ENCODE data around the gene PTPRN.

The PTPRN gene

DNA sequence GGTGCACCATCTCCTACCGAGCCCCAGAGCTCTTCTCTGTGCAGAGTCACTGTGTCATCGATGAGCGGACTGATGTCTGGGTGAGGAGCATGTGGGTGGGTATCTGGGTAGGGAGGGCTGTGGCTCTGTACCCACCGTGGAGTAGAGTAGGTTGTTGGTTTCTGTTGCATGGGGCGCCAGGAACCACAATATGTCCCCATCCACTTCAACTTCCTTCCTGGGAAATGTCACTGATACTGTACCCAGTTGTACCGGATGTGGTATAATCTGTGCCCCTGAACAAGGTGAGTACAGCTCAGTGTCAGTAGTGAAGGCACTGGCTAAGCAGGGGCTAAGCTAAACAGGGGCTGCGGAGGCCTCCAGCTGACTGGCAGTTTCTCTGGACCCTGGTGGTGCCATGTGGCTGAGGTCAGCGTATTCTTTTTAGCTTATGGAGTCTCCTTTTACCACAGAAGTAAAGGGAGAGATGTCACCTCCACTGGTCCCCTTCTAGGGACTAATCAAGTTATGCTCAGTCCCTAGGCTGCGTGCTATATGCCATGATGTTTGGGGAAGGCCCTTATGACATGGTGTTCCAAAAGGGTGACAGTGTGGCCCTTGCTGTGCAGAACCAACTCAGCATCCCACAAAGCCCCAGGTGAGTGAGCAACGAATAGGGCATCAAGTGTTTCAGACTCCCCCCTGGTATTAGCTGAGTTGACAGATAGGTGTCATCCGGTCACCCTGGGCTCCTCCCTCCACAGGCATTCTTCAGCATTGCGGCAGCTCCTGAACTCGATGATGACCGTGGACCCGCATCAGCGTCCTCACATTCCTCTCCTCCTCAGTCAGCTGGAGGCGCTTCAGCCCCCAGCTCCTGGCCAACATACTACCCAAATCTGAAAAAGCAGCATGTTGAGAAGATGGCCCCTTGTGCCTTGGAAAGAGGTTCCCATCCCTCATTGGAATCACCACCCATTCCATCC, 61.2 kb downstream of the PTPRN start:
- H3K4me3 ChIP-seq (ENCODE audit: low read length) = no peak overlapping the region
- H3K9me3 ChIP-seq (ENCODE audit: control insufficient read depth, low read depth, low read length) = no peaks in the 10 kb centered on the region
- H3K27me3 ChIP-seq (ENCODE audit: control insufficient read depth, insufficient read depth, low read length) = peaks cover 20% of the 10 kb centered on the region
- no peak overlapping the region for H3K9ac ChIP-seq (ENCODE audit: low read length)
- no peak overlapping the region for H3K27ac ChIP-seq (ENCODE audit: low read length)
- peaks cover 11% of the 10 kb centered on the region for H3K4me1 ChIP-seq (ENCODE audit: control insufficient read depth, low read depth, low read length)
- peaks cover 12% of the 10 kb centered on the region for H3K36me3 ChIP-seq (ENCODE audit: control insufficient read depth, low read depth, low read length)

GRCh38 chr2:219246559-219246958, 62.6 kb downstream of the PTPRN start:
- H3K4me3 ChIP-seq (ENCODE audit: low read length) = peak overlapping the region; percentile 88
- H3K4me1 ChIP-seq (ENCODE audit: control insufficient read depth, low read depth, low read length) = peaks cover 5% of the 10 kb centered on the region
- no peaks in the 10 kb centered on the region for H3K9me3 ChIP-seq (ENCODE audit: control insufficient read depth, low read depth, low read length)
- no peak overlapping the region for H3K9ac ChIP-seq (ENCODE audit: low read length)
- H3K27me3 ChIP-seq (ENCODE audit: control insufficient read depth, insufficient read depth, low read length) = peaks cover 6% of the 10 kb centered on the region
- H3K27ac ChIP-seq (ENCODE audit: low read length) = no peak overlapping the region
- H3K36me3 ChIP-seq (ENCODE audit: control insufficient read depth, low read depth, low read length) = peaks cover 12% of the 10 kb centered on the region

DNA sequence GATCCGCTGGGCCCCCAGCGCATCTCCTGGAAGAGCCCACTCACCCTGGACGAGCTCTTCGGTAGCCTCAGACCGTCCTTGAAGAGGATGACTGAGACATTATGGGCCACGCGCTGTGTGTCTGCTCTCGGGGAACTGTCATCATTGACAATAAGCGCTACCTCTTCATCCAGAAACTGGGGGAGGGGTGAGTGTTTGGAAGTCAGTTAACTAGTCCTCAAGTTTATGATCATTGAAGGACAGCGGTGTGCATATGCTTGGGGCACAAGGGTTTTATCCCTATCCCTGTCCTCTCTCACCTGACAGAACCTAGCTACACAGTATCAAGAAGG, 63.3 kb downstream of the PTPRN start:
- Histone ChIP-seq H3K27me3 (ENCODE audit: control insufficient read depth, insufficient read depth, low read length) (no peaks in the 10 kb centered on the region), H3K36me3 (ENCODE audit: control insufficient read depth, low read depth, low read length) (peaks cover 12% of the 10 kb centered on the region), H3K4me3 (ENCODE audit: low read length) (peak overlapping the region; percentile 88), H3K9ac (ENCODE audit: low read length) (peak overlapping the region; percentile 90), H3K9me3 (ENCODE audit: control insufficient read depth, low read depth, low read length) (no peaks in the 10 kb centered on the region), H3K4me1 (ENCODE audit: control insufficient read depth, low read depth, low read length) (peaks cover 5% of the 10 kb centered on the region), H3K27ac (ENCODE audit: low read length) (peak overlapping the region; percentile 71)

- no peaks in the 10 kb centered on the region for H3K9me3 ChIP-seq (ENCODE audit: control insufficient read depth, low read depth, low read length)
- peak within 1 kb of the TSS; percentile 90 for H3K9ac ChIP-seq (ENCODE audit: low read length)
- H3K27ac ChIP-seq (ENCODE audit: low read length) = peak within 1 kb of the TSS; percentile 71
- H3K27me3 ChIP-seq (ENCODE audit: control insufficient read depth, insufficient read depth, low read length) = no peaks in the 10 kb centered on the region
- H3K4me3 ChIP-seq (ENCODE audit: low read length) = peak within 1 kb of the TSS; percentile 88
- peaks cover 5% of the 10 kb centered on the region for H3K4me1 ChIP-seq (ENCODE audit: control insufficient read depth, low read depth, low read length)
- peaks cover 8% of the 10 kb centered on the region for H3K36me3 ChIP-seq (ENCODE audit: control insufficient read depth, low read depth, low read length)
Observed at GRCh38 chr2:219245148-219245898, 63.9 kb downstream of the PTPRN start, which contains the start of the genes GLB1L and STK16. Gene GLB1L (minus strand): TSS chr2:219245444. CDS start chr2:219243573, 1,871 bp downstream. Gene STK16 (plus strand): TSS chr2:219245479. CDS start chr2:219246000, 521 bp downstream.

GRCh38 chr2:219244789-219245147, 64.4 kb downstream of the PTPRN start:
- peaks cover 5% of the 10 kb centered on the region for H3K4me1 ChIP-seq (ENCODE audit: control insufficient read depth, low read depth, low read length)
- no peaks in the 10 kb centered on the region for H3K9me3 ChIP-seq (ENCODE audit: control insufficient read depth, low read depth, low read length)
- H3K36me3 ChIP-seq (ENCODE audit: control insufficient read depth, low read depth, low read length) = peaks cover 5% of the 10 kb centered on the region
- peak overlapping the region; percentile 71 for H3K27ac ChIP-seq (ENCODE audit: low read length)
- peak overlapping the region; percentile 90 for H3K9ac ChIP-seq (ENCODE audit: low read length)
- H3K27me3 ChIP-seq (ENCODE audit: control insufficient read depth, insufficient read depth, low read length) = no peaks in the 10 kb centered on the region
- peak overlapping the region; percentile 88 for H3K4me3 ChIP-seq (ENCODE audit: low read length)

- Histone ChIP-seq H3K36me3 (ENCODE audit: control insufficient read depth, low read depth, low read length) (peaks cover 9% of the 10 kb centered on the region), H3K9me3 (ENCODE audit: control insufficient read depth, low read depth, low read length) (no peaks in the 10 kb centered on the region), H3K27ac (ENCODE audit: low read length) (no peak overlapping the region), H3K4me1 (ENCODE audit: control insufficient read depth, low read depth, low read length) (peaks cover 5% of the 10 kb centered on the region), H3K9ac (ENCODE audit: low read length) (no peak overlapping the region), H3K4me3 (ENCODE audit: low read length) (no peak overlapping the region), H3K27me3 (ENCODE audit: control insufficient read depth, insufficient read depth, low read length) (no peaks in the 10 kb centered on the region)
Observed at GRCh38 chr2:219243291-219243761, 65.9 kb downstream of the PTPRN start.
